MCF 10A (cell line): ENCODE data around the gene SGCD. TPM values are rescaled to one million over a fixed set of nuclear protein-coding genes. Genes with fewer than 3 reads are reported as not detected.

Source experiments
- BruUV-seq: library from RNA; stranded (reverse); fragments of 400-500 nt; replicated peaks from 2 replicates; lab custom pipeline; 2021; lab: Mats Ljungman, UMichigan
- CTCF ChIA-PET: fragments of 300-600 bp; sonication (Branson Sonifier 250); formaldehyde crosslinking; extraction: SDS; loops from one replicate; lab custom pipeline; 2021; ENCODE audit warnings: antibody characterized with exemption, inconsistent platforms; lab: Yijun Ruan, JAX
- POLR2A ChIA-PET: fragments of 300-600, 350-650 bp; sonication (Branson Sonifier 250); formaldehyde crosslinking; extraction: SDS; loops from one replicate; lab custom pipeline; 2020; ENCODE audit warnings: antibody characterized with exemption, inconsistent platforms; lab: Yijun Ruan, JAX
- DNase-seq: peaks from one replicate; pipeline ENCODE4 v3.0.0-alpha.2; 2018; ENCODE audit not compliant: unreplicated experiment
- H3K27ac Mint-ChIP-seq: one replicate; pipeline ENCODE4 v1.8.0; 2022; ENCODE audit warnings: mild to moderate bottlenecking, low read depth, mixed read lengths; ENCODE audit not compliant: unreplicated experiment
- H3K27me3 Mint-ChIP-seq: one replicate; pipeline ENCODE4 v1.8.0; 2022; ENCODE audit warnings: mixed read lengths; ENCODE audit not compliant: insufficient read depth, unreplicated experiment
- H3K36me3 Mint-ChIP-seq: one replicate; pipeline ENCODE4 v1.8.0; 2022; ENCODE audit warnings: mild to moderate bottlenecking, moderate library complexity, mixed read lengths; ENCODE audit not compliant: insufficient read depth, unreplicated experiment
- H3K4me1 Mint-ChIP-seq: one replicate; pipeline ENCODE4 v1.8.0; 2022; ENCODE audit warnings: mixed read lengths; ENCODE audit not compliant: insufficient read depth, unreplicated experiment
- H3K4me3 Mint-ChIP-seq: one replicate; pipeline ENCODE4 v1.8.0; 2022; ENCODE audit warnings: mild to moderate bottlenecking, moderate library complexity, mixed read lengths; ENCODE audit not compliant: unreplicated experiment
- H3K9me3 Mint-ChIP-seq: one replicate; pipeline ENCODE4 v1.8.0; 2022; ENCODE audit warnings: mixed read lengths; ENCODE audit not compliant: unreplicated experiment
- CTCF ChIP-seq: fragments of 200-600 bp; IDR thresholded peaks from one replicate; pipeline ENCODE4 v1.8.0; 2022; ENCODE audit warnings: antibody characterized with exemption, mild to moderate bottlenecking; ENCODE audit not compliant: unreplicated experiment
- intact Hi-C: fragments of 100-400 bp; cut with micrococcal nuclease; formaldehyde crosslinking; loops from 2 replicates; pipeline ENCODE4 v1.14.1; 2022
- total RNA-seq: library from RNA; stranded (reverse); gene quantifications from 2 replicates; pipeline ENCODE4 v1.2.3, GENCODE V29; 2022

Gene SGCD
- total RNA-seq, 1 experiment from 2014 or later = 0.14 TPM

GRCh38 chr5:156686380-156686779 is 359.4 kb downstream of the SGCD start:
- Mint-ChIP-seq H3K27me3 (peaks cover 18% of the 10 kb centered on the region), H3K4me1 (no peaks in the 10 kb centered on the region), H3K27ac (no peak overlapping the region), H3K4me3 (no peak overlapping the region), H3K9me3 (no peaks in the 10 kb centered on the region), H3K36me3 (no peaks in the 10 kb centered on the region)
- intact Hi-C loops = loop anchor here (5.0 kb wide), 1 partner anchor 1579 kb away; no protein-coding TSS in a partner anchor
- no TSS peak for BruUV-seq
- no peak for DNase-seq
- POLR2A ChIA-PET = no interaction called here
- no peak for TF ChIP-seq CTCF
- CTCF ChIA-PET = interaction anchor here (0.6 to 1.7 kb wide), 3 partner anchors 11 to 1709 kb away, joined by 3 to 5 read pairs (median 3); no protein-coding TSS in a partner anchor

GRCh38 chr5:156686796-156687195 is 359.8 kb downstream of the SGCD start:
- H3K27ac Mint-ChIP-seq = no peak overlapping the region
- peaks cover 18% of the 10 kb centered on the region for H3K27me3 Mint-ChIP-seq
- ChIA-PET POLR2A (no interaction called here), CTCF (interaction anchor here (1.6 kb wide), 1 partner anchor 10 kb away, joined by 3 read pairs; no protein-coding TSS in a partner anchor)
- DNase-seq = no peak
- no TSS peak for BruUV-seq
- H3K4me1 Mint-ChIP-seq = no peaks in the 10 kb centered on the region
- intact Hi-C loops = loop anchor here (5.0 kb wide), 1 partner anchor 1579 kb away; no protein-coding TSS in a partner anchor
- no peaks in the 10 kb centered on the region for H3K9me3 Mint-ChIP-seq
- H3K36me3 Mint-ChIP-seq = no peaks in the 10 kb centered on the region
- H3K4me3 Mint-ChIP-seq = no peak overlapping the region
- TF ChIP-seq CTCF = no peak

- CTCF ChIA-PET = interaction anchor here (0.9 to 1.6 kb wide), 3 partner anchors 10 to 744 kb away, joined by 3 read pairs; no protein-coding TSS in a partner anchor
- no peak overlapping the region for H3K4me3 Mint-ChIP-seq
- intact Hi-C loops = loop anchor here (5.0 kb wide), 1 partner anchor 1580 kb away; no protein-coding TSS in a partner anchor
- TF ChIP-seq CTCF = no peak
- H3K4me1 Mint-ChIP-seq = no peaks in the 10 kb centered on the region
- no peaks in the 10 kb centered on the region for H3K36me3 Mint-ChIP-seq
- H3K27me3 Mint-ChIP-seq = peaks cover 18% of the 10 kb centered on the region
- H3K9me3 Mint-ChIP-seq = no peaks in the 10 kb centered on the region
- POLR2A ChIA-PET = interaction anchor here (0.7 kb wide), 1 partner anchor 379 kb away, joined by 3 read pairs; no protein-coding TSS in a partner anchor
- H3K27ac Mint-ChIP-seq = no peak overlapping the region
- no peak for DNase-seq
- BruUV-seq = no TSS peak
These were observed 360.6 kb downstream of the SGCD start for GRCh38 chr5:156687514-156687913.

- Mint-ChIP-seq H3K4me3 (no peak overlapping the region), H3K9me3 (no peaks in the 10 kb centered on the region), H3K27ac (no peak overlapping the region), H3K27me3 (peaks cover 15% of the 10 kb centered on the region), H3K4me1 (no peaks in the 10 kb centered on the region), H3K36me3 (no peaks in the 10 kb centered on the region)
- intact Hi-C loops = no loop called here
- no peak for TF ChIP-seq CTCF
- ChIA-PET CTCF (interaction anchor here (0.6 kb wide), 1 partner anchor 59 kb away, joined by 4 read pairs; no protein-coding TSS in a partner anchor), POLR2A (no interaction called here)
- no peak for DNase-seq
- BruUV-seq = no TSS peak
These were observed 364.6 kb downstream of the SGCD start for GRCh38 chr5:156691572-156691971.
